Measurements from ENCODE around the gene METTL8. TPM values are rescaled to one million over a fixed set of nuclear protein-coding genes. Genes with fewer than 3 reads are reported as not detected.

Gene METTL8
- total RNA-seq, 1 donor from 2014 or later: 25.3 TPM

- no peak for DNase-seq
Observed at GRCh38 chr2:171308280-171309054, 125.3 kb downstream of the METTL8 start.

- DNase-seq: no peak
Observed at GRCh38 chr2:171307560-171307959, 126.2 kb downstream of the METTL8 start.

- no peak for DNase-seq
Observed at GRCh38 chr2:171297956-171298355, 135.8 kb downstream of the METTL8 start.

GRCh38 chr2:171294608-171295007 lies 139.2 kb downstream of the METTL8 start:
- DNase-seq: no peak

- no peak for DNase-seq
Observed at GRCh38 chr2:171293661-171294060, 140.1 kb downstream of the METTL8 start.

- DNase-seq: no peak
Observed at GRCh38 chr2:171289991-171290390, 143.8 kb downstream of the METTL8 start.

- DNase-seq: no peak
Observed at GRCh38 chr2:171289316-171289715, 144.5 kb downstream of the METTL8 start.

GRCh38 chr2:171287611-171288010 lies 146.2 kb downstream of the METTL8 start:
- no peak for DNase-seq

GRCh38 chr2:171287036-171287571 lies 146.7 kb downstream of the METTL8 start:
- DNase-seq: no peak

GRCh38 chr2:171281110-171281509 lies 152.7 kb downstream of the METTL8 start:
- no peak for DNase-seq

- DNase-seq: no peak
Observed at GRCh38 chr2:171279983-171280790, 153.6 kb downstream of the METTL8 start.

GRCh38 chr2:171274757-171275156 lies 159.0 kb downstream of the METTL8 start:
- DNase-seq: no peak

GRCh38 chr2:171271971-171272436 lies 161.8 kb downstream of the METTL8 start:
- no peak for DNase-seq

- no peak for DNase-seq
Observed at GRCh38 chr2:171271386-171271785, 162.4 kb downstream of the METTL8 start.

GRCh38 chr2:171267855-171268629 lies 165.7 kb downstream of the METTL8 start:
- DNase-seq: no peak

Other genes with a start within 250 kb of the METTL8 start
- gene DCAF17, start 236 bp upstream of the METTL8 start, total RNA-seq: 88.4 TPM
- gene CYBRD1, start 88.5 kb upstream of the METTL8 start, total RNA-seq: 12.3 TPM

Data from occipital lobe (tissue), 2 donors.